Nephron progenitor cell (in vitro differentiated cells): ENCODE measurements around the gene SEPTIN12.
"Not testable (repeated sequence)": the region's sequence is repeated elsewhere in the genome, so short reads cannot be mapped to it uniquely, and the experiment has no call there.

Experiments
- DNase-seq: peaks from one replicate; pipeline ENCODE4 v3.0.0; 2021
- H3K27ac Mint-ChIP-seq: 2 replicates; pipeline ENCODE4 v1.8.0; 2021; ENCODE audit warnings: mild to moderate bottlenecking, moderate library complexity, mixed read lengths
- H3K27me3 Mint-ChIP-seq: 2 replicates; pipeline ENCODE4 v1.8.0; 2021; ENCODE audit warnings: mild to moderate bottlenecking, low read depth, mixed read lengths; ENCODE audit not compliant: poor library complexity
- H3K36me3 Mint-ChIP-seq: 2 replicates; pipeline ENCODE4 v1.8.0; 2021; ENCODE audit warnings: low read depth, mixed read lengths
- H3K4me1 Mint-ChIP-seq: 2 replicates; pipeline ENCODE4 v1.8.0; 2021; ENCODE audit warnings: mixed read lengths
- H3K4me3 Mint-ChIP-seq: 2 replicates; pipeline ENCODE4 v1.8.0; 2021; ENCODE audit warnings: mild to moderate bottlenecking, moderate library complexity, mixed read lengths
- H3K9me3 Mint-ChIP-seq: 2 replicates; pipeline ENCODE4 v1.8.0; 2021; ENCODE audit warnings: mild to moderate bottlenecking, moderate library complexity, mixed read lengths
- CTCF ChIP-seq: fragments of 200-600 bp; sonication (generic); IDR thresholded peaks from 2 replicates; pipeline ENCODE4 v1.5.0; 2021; ENCODE audit warnings: antibody characterized with exemption

The SEPTIN12 gene

GRCh38 chr16:4746215-4746614 is 41.9 kb downstream of the SEPTIN12 start:
- Mint-ChIP-seq H3K27ac (peak overlapping the region; percentile 90), H3K4me1 (peaks cover 15% of the 10 kb centered on the region), H3K4me3 (no peak overlapping the region), H3K36me3 (peaks cover 4% of the 10 kb centered on the region), H3K27me3 (peaks cover 7% of the 10 kb centered on the region), H3K9me3 (no peaks in the 10 kb centered on the region)
- TF ChIP-seq CTCF, result no peak
- no peak for DNase-seq

- H3K9me3 Mint-ChIP-seq, result no peaks in the 10 kb centered on the region
- no peak for DNase-seq
- H3K4me1 Mint-ChIP-seq, result peaks cover 15% of the 10 kb centered on the region
- no peak for TF ChIP-seq CTCF
- H3K27ac Mint-ChIP-seq, result no peak overlapping the region
- no peak overlapping the region for H3K4me3 Mint-ChIP-seq
- no peaks in the 10 kb centered on the region for H3K36me3 Mint-ChIP-seq
- peaks cover 7% of the 10 kb centered on the region for H3K27me3 Mint-ChIP-seq
Observed at GRCh38 chr16:4745274-4745569, 42.9 kb downstream of the SEPTIN12 start.

GRCh38 chr16:4744555-4745273 is 43.4 kb downstream of the SEPTIN12 start:
- TF ChIP-seq CTCF, result no peak
- Mint-ChIP-seq H3K36me3 (no peaks in the 10 kb centered on the region), H3K4me1 (peaks cover 15% of the 10 kb centered on the region), H3K4me3 (no peak overlapping the region), H3K27me3 (peaks cover 7% of the 10 kb centered on the region), H3K27ac (no peak overlapping the region), H3K9me3 (no peaks in the 10 kb centered on the region)
- no peak for DNase-seq

GRCh38 chr16:4743226-4743878 is 44.8 kb downstream of the SEPTIN12 start:
- H3K27me3 Mint-ChIP-seq, result peaks cover 7% of the 10 kb centered on the region
- no peak overlapping the region for H3K27ac Mint-ChIP-seq
- no peak for TF ChIP-seq CTCF
- H3K4me3 Mint-ChIP-seq, result no peak overlapping the region
- H3K9me3 Mint-ChIP-seq, result no peaks in the 10 kb centered on the region
- no peaks in the 10 kb centered on the region for H3K36me3 Mint-ChIP-seq
- peaks cover 15% of the 10 kb centered on the region for H3K4me1 Mint-ChIP-seq
- no peak for DNase-seq

- not testable (repeated sequence) for H3K27ac Mint-ChIP-seq, H3K4me3 Mint-ChIP-seq
- peaks cover 21% of the 10 kb centered on the region for H3K4me1 Mint-ChIP-seq
Observed at GRCh38 chr16:4738370-4738769, 49.8 kb downstream of the SEPTIN12 start.

GRCh38 chr16:4737545-4737944 is 50.6 kb downstream of the SEPTIN12 start:
- no peak for TF ChIP-seq CTCF
- Mint-ChIP-seq H3K9me3 (no peaks in the 10 kb centered on the region), H3K27ac (no peak overlapping the region), H3K36me3 (no peaks in the 10 kb centered on the region), H3K4me1 (peaks cover 25% of the 10 kb centered on the region), H3K27me3 (peaks cover 17% of the 10 kb centered on the region), H3K4me3 (no peak overlapping the region)
- no peak for DNase-seq

More at GRCh38 chr16:4738370-4738769, 49.8 kb downstream of the SEPTIN12 start:
- DNase-seq, H3K36me3 Mint-ChIP-seq, H3K9me3 Mint-ChIP-seq: not testable (repeated sequence)
- H3K27me3 Mint-ChIP-seq, result peaks cover 20% of the 10 kb centered on the region
